K562 (cell line): ENCODE data around the gene TM4SF5. TPM values are rescaled to one million over a fixed set of nuclear protein-coding genes. Genes with fewer than 3 reads are reported as not detected.

ENCODE experiments used
- ATAC-seq: fragments of 200-7000 bp; cut with Tn5 transposase; 3 replicates; pipeline ENCODE4 v1.9.1; 2020; ENCODE audit warnings: moderate library complexity
- BruUV-seq: library from RNA; stranded (reverse); fragments of 400-500 nt; replicated peaks from 2 replicates; lab custom pipeline; 2021; lab: Mats Ljungman, UMichigan
- CTCF ChIA-PET: fragments of 300-600 bp; formaldehyde crosslinking; extraction: SDS; loops from one replicate; lab custom pipeline; 2021; ENCODE audit warnings: low intra/inter-chr PET ratio; lab: Yijun Ruan, JAX
- POLR2A ChIA-PET: fragments of 300-600, 350-650 bp; sonication (Branson Sonifier 250); formaldehyde crosslinking; extraction: SDS; loops from one replicate; lab custom pipeline; 2021; ENCODE audit warnings: antibody characterized with exemption, inconsistent platforms; lab: Yijun Ruan, JAX
- DNase-seq, 4 experiments: peaks; one replicate each; pipeline versions ENCODE4 v3.0.0 to v3.0.0-alpha.2; 2011 to 2018; ENCODE audit warnings: low spot score in 3 of 4, mixed read lengths in 3 of 4; ENCODE audit errors: extremely low read depth in 1 of 4
- FAIRE-seq: peaks from 2 replicates; lab custom pipeline; 2011; peaks lifted over from hg19 to GRCh38; lab: Jason Lieb, UNC
- H2AFZ ChIP-seq: 2 replicates; pipeline ENCODE4 v1.6.0; 2011; ENCODE audit warnings: low read depth, low read length, control low read depth, inconsistent platforms
- H3K27ac ChIP-seq: fragments of 200-600 bp; 3 replicates; pipeline ENCODE4 v1.8.0; 2011; ENCODE audit warnings: low read depth, mild to moderate bottlenecking, control low read depth, inconsistent platforms, low read length, moderate library complexity, mixed read lengths; ENCODE audit errors: extremely low read depth
- H3K27me3 ChIP-seq, 2 experiments: fragments of 300-600 bp in 1 of 2; 2 replicates in 1 of 2; 3 replicates in 1 of 2; pipeline versions ENCODE4 v1.6.0 to v1.8.0; 2011; ENCODE audit warnings: inconsistent platforms in 2 of 2, low read length in 2 of 2, mild to moderate bottlenecking in 1 of 2, mixed read lengths in 1 of 2, moderate library complexity in 1 of 2; ENCODE audit not compliant: control insufficient read depth in 2 of 2, insufficient read depth in 2 of 2
- H3K36me3 ChIP-seq: fragments of 300-600 bp; 3 replicates; pipeline ENCODE4 v1.8.0; 2011; ENCODE audit warnings: mild to moderate bottlenecking, low read length, inconsistent platforms; ENCODE audit not compliant: control insufficient read depth, insufficient read depth
- H3K4me1 ChIP-seq, 2 experiments: fragments of 200-600 bp in 1 of 2; replicated peaks in 1 of 2; 2 replicates in 1 of 2; 3 replicates in 1 of 2; pipeline versions ENCODE4 v1.5.1 to v1.8.0; 2011; ENCODE audit warnings: inconsistent platforms in 2 of 2, low read length in 2 of 2, mild to moderate bottlenecking in 1 of 2, mixed read lengths in 1 of 2, moderate library complexity in 1 of 2; ENCODE audit not compliant: control insufficient read depth in 2 of 2, insufficient read depth in 2 of 2
- H3K4me2 ChIP-seq: 2 replicates; pipeline ENCODE4 v1.6.1; 2011; ENCODE audit warnings: low read length, control low read depth, inconsistent platforms, mixed read lengths; ENCODE audit not compliant: insufficient read depth
- H3K4me3 ChIP-seq: fragments of 200-600 bp; sonication (generic), shearing (Covaris generic); 2 replicates; pipeline ENCODE4 v1.5.1; 2016; ENCODE audit warnings: control low read depth, inconsistent platforms
- H3K79me2 ChIP-seq: fragments of 200-600 bp; 3 replicates; pipeline ENCODE4 v1.8.0; 2011; ENCODE audit warnings: low read length, inconsistent platforms; ENCODE audit not compliant: control insufficient read depth, insufficient read depth
- H3K9ac ChIP-seq, 2 experiments: 2 replicates each; pipeline versions ENCODE4 v1.6.0 to v1.6.1; 2011; ENCODE audit warnings: low read depth in 2 of 2, low read length in 2 of 2, control low read depth in 1 of 2, inconsistent platforms in 1 of 2, mild to moderate bottlenecking in 1 of 2, mixed read lengths in 1 of 2; ENCODE audit not compliant: insufficient read depth in 1 of 2
- H3K9me1 ChIP-seq: one replicate; pipeline ENCODE4 v1.6.0; 2011; ENCODE audit warnings: inconsistent platforms, mild to moderate bottlenecking, low read length, moderate library complexity; ENCODE audit not compliant: control insufficient read depth, insufficient read depth
- H3K9me3 ChIP-seq: replicated peaks from 2 replicates; pipeline ENCODE4 v1.5.1; 2011; ENCODE audit warnings: low read depth, low read length, inconsistent platforms; ENCODE audit not compliant: control insufficient read depth, insufficient read depth
- H4K20me1 ChIP-seq: replicated peaks from 2 replicates; pipeline ENCODE4 v1.6.1; 2011; ENCODE audit warnings: low read length, inconsistent platforms, mixed read lengths; ENCODE audit not compliant: control insufficient read depth, insufficient read depth
- CTBP1 ChIP-seq: fragments of 450-650 bp; IDR thresholded peaks from 2 replicates; pipeline ENCODE4 v1.6.1; 2016; ENCODE audit warnings: borderline replicate concordance
- FIP1L1 ChIP-seq: fragments of 200-400 bp; formaldehyde crosslinking; IDR thresholded peaks from 2 replicates; pipeline ENCODE4 v1.6.1; 2018; ENCODE audit warnings: mild to moderate bottlenecking, low read depth, low read length; ENCODE audit not compliant: poor library complexity, severe bottlenecking
- KLF16 ChIP-seq: IDR thresholded peaks from 2 replicates; pipeline ENCODE4 v1.6.1; 2016; ENCODE audit warnings: antibody characterized with exemption
- PATZ1 ChIP-seq: fragments of 250-450 bp; sonication (Bioruptor Pico); IDR thresholded peaks from 2 replicates; pipeline ENCODE4 v1.5.0; 2020; ENCODE audit warnings: mild to moderate bottlenecking, borderline replicate concordance
- TOE1 ChIP-seq, 2 experiments: fragments of 450-650 bp in 1 of 2; sonication (generic) in 1 of 2; formaldehyde crosslinking in 1 of 2; IDR thresholded peaks; 2 replicates each; pipeline versions ENCODE4 v1.7.1 to v1.8.0; 2016 to 2022; ENCODE audit warnings: borderline replicate concordance in 2 of 2, mild to moderate bottlenecking in 2 of 2, antibody characterized with exemption in 1 of 2, inconsistent platforms in 1 of 2, low read depth in 1 of 2, missing genetic modification reagents in 1 of 2, moderate library complexity in 1 of 2
- TRIM28 ChIP-seq: fragments of 450-650 bp; IDR thresholded peaks from 2 replicates; pipeline ENCODE4 v1.6.1; 2017
- ZC3H8 ChIP-seq: fragments of 450-650 bp; IDR thresholded peaks from 2 replicates; pipeline ENCODE4 v1.6.1; 2017
- ZFX ChIP-seq: sonication (generic); formaldehyde crosslinking; IDR thresholded peaks from 2 replicates; pipeline ENCODE4 v1.8.0; 2022; ENCODE audit warnings: mild to moderate bottlenecking, missing genetic modification reagents, moderate library complexity
- ZHX1 ChIP-seq: fragments of 150-350 bp; conservative IDR thresholded peaks from 2 replicates; pipeline ENCODE4 v1.6.1; 2014; ENCODE audit warnings: low read length
- WGBS: fragments of 100-300 bp; shearing (Covaris generic); methylation state at CpG from one replicate; pipeline ENCODE4 v1.1.6; 2016; ENCODE audit warnings: low coverage, mixed read lengths; ENCODE audit not compliant: insufficient coverage; ENCODE audit errors: missing lambda C conversion rate; 5-methylcytosine and 5-hydroxymethylcytosine counted together
- in situ Hi-C: fragments of 300-500 bp; cut with MboI; formaldehyde crosslinking; loops from 4 replicates; pipeline ENCODE4 v1.15.0; 2018; ENCODE audit warnings: inconsistent platforms, mixed read lengths
- intact Hi-C: fragments of 100-400 bp; cut with micrococcal nuclease; formaldehyde crosslinking; loops from 2 replicates; pipeline ENCODE4 v1.14.2; 2022
- polyA plus RNA-seq, 8 experiments: library from polyadenylated mRNA; depleted of rRNA in 4 of 8; stranded (reverse) in 5 of 8; unstranded in 3 of 8; fragments of >200 nt; fragmentation: Nextera tagmentation in 2 of 8; fragmentation: Illumina TruSeq in 1 of 8; extraction: Ambion mirVana in 2 of 8; extraction: Trizol in 1 of 8; gene quantifications; 2 replicates each; pipeline versions ENCODE4 v1.2.1 to v1.2.3, GENCODE V29; 2011 to 2014; ENCODE audit warnings: inconsistent platforms in 1 of 8, missing spikeins in 1 of 8
- total RNA-seq, 7 experiments: library from RNA; depleted of rRNA in 6 of 7; stranded (reverse); fragments of >200 nt in 6 of 7; fragmentation: Illumina TruSeq in 2 of 7; extraction: Trizol in 2 of 7; gene quantifications; 2 replicates each; pipeline versions ENCODE4 v1.2.1 to v1.2.3, GENCODE V29; 2011 to 2021; ENCODE audit warnings: low replicate concordance in 1 of 7
- TF ChIP-seq, protein P1 (sequence below): fragments of 450-650 bp; IDR thresholded peaks from 2 replicates; pipeline ENCODE4 v1.7.0; 2016; ENCODE audit warnings: borderline replicate concordance

TM4SF5 gene
- total and polyA plus RNA-seq, 9 of the 15 experiments (the other 6 are each of a cell fraction or from before 2014, with no cell fraction given) = not detected

DNA sequence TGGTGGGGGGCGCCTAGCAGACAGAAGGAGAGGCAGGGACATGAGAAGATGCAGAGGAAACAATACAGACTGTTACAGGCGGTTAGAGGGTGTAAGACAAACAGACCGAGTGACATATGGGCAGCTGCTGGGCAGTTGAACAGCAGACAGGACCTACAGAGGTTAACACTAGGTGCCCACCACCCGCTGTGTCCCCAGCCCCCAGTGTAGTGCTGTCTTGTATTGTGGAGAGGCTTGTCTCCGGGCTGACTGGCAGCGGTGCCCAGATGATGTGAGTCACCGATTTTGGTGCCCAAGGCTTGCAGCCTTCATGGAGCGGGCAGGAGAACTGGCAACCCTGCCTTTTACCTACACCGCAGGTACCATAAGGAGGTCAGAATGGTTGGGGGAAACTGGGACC, 29.6 kb upstream of the TM4SF5 start:
- WGBS = 13% methylated on average over 7 of the region's 9 CpGs
- intact Hi-C loops = no loop called here
- no peaks in the 10 kb centered on the region for H4K20me1 ChIP-seq
- FAIRE-seq (no peak), ATAC-seq (no peak), DNase-seq (no peak)
- no peaks in the 10 kb centered on the region for H3K9me3 ChIP-seq
- no peaks in the 10 kb centered on the region for H3K9me1 ChIP-seq
- BruUV-seq = no TSS peak
- peaks cover 15 to 49% of the 10 kb centered on the region in 2 experiments for H3K27me3 ChIP-seq
- no peaks in the 10 kb centered on the region for H3K36me3 ChIP-seq
- H3K4me3 ChIP-seq = no peak overlapping the region
- ChIA-PET CTCF (no interaction called here), POLR2A (no interaction called here)
- H3K4me1 ChIP-seq = peaks cover 0 to 25% of the 10 kb centered on the region in 2 experiments; a peak in 2 of 5 replicates
- H3K27ac ChIP-seq = no peak overlapping the region
- in situ Hi-C loops = no loop called here
- no peak overlapping the region for H3K9ac ChIP-seq
- no peak overlapping the region for H2AFZ ChIP-seq
- no peaks in the 10 kb centered on the region for H3K79me2 ChIP-seq
- no peak overlapping the region for H3K4me2 ChIP-seq
- TF ChIP-seq ZC3H8 (no peak), ZHX1 (no peak), TRIM28 (no peak), TOE1 (IDR thresholded peaks at IDR 0.05; ENCODE audit: borderline replicate concordance) (no peak), TOE1 (CRISPR knock-in tag; IDR thresholded peaks at IDR 0.05; ENCODE audit: borderline replicate concordance, low read depth) (no peak), CTBP1 (no peak), KLF16 (no peak), FIP1L1 (no peak), ZFX (CRISPR knock-in tag) (no peak), PATZ1 (CRISPR knock-in tag) (no peak)
- TF ChIP-seq, protein P1, sequence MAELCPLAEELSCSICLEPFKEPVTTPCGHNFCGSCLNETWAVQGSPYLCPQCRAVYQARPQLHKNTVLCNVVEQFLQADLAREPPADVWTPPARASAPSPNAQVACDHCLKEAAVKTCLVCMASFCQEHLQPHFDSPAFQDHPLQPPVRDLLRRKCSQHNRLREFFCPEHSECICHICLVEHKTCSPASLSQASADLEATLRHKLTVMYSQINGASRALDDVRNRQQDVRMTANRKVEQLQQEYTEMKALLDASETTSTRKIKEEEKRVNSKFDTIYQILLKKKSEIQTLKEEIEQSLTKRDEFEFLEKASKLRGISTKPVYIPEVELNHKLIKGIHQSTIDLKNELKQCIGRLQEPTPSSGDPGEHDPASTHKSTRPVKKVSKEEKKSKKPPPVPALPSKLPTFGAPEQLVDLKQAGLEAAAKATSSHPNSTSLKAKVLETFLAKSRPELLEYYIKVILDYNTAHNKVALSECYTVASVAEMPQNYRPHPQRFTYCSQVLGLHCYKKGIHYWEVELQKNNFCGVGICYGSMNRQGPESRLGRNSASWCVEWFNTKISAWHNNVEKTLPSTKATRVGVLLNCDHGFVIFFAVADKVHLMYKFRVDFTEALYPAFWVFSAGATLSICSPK = no peak
